ENCODE measurements around the gene AAGAB.
"Not testable (repeated sequence)": the region's sequence is repeated elsewhere in the genome, so short reads cannot be mapped to it uniquely, and the experiment has no call there.

AAGAB gene

GRCh38 chr15:67170143-67170925 lies 84.1 kb downstream of the AAGAB start:
- DNase-seq, result no peak

DNA sequence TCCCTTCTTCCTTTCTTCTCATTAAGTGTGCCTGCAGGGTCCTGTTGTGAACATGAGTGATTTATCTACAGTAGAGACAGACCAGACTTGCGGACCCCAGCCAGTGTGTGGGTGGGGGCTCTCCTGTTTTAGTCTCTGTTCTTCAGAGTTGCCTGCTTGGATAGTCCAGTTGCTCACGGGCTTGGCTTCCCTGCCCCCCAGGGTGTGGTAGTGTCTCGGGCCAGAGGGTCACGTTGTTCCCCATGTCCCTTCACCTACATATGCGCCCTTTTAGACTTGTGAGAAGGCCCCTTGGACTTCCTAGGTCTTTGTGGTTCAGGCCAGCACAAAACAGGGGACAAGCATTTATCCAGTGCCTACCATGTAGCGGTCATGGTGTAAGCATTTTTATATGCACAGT lies 85.8 kb downstream of the AAGAB start:
- DNase-seq, result no peak

- DNase-seq, result no peak
Observed at GRCh38 chr15:67167091-67167490, 87.4 kb downstream of the AAGAB start.

DNA sequence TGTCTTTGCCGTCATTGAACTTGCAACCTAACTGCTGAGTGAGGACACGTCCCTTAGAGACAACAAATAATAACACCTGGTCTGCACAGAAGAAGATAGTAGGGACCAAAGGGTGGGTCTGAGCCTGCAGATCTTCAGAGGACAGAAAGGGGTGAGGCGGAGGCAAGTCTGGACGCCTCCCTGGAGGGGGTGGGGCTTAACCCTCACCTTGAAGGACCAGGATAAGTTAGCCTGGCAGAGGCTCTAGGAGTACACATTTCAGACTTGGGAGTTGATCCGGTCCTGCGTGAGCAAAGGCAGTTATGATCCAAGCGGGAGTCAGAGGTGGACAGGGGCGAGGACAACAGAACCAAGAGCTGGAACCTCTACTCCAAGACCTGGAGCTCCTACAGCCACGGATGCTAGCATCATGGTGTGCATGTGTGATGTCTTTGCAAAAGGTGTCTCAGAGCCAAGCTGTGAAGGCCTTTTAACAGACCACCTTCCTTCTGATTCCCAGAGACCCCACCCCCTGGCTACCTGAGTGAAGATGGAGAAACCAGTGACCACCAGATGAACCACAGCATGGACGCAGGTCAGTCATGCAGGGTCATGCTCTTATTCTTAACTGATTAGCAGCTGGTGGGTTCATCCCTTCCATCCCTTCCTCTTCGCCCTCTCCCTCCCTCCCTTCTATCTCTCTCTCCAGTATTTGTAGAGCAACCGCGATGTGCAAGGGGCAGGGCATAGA lies 88.0 kb downstream of the AAGAB start:
- no peak for DNase-seq

DNA sequence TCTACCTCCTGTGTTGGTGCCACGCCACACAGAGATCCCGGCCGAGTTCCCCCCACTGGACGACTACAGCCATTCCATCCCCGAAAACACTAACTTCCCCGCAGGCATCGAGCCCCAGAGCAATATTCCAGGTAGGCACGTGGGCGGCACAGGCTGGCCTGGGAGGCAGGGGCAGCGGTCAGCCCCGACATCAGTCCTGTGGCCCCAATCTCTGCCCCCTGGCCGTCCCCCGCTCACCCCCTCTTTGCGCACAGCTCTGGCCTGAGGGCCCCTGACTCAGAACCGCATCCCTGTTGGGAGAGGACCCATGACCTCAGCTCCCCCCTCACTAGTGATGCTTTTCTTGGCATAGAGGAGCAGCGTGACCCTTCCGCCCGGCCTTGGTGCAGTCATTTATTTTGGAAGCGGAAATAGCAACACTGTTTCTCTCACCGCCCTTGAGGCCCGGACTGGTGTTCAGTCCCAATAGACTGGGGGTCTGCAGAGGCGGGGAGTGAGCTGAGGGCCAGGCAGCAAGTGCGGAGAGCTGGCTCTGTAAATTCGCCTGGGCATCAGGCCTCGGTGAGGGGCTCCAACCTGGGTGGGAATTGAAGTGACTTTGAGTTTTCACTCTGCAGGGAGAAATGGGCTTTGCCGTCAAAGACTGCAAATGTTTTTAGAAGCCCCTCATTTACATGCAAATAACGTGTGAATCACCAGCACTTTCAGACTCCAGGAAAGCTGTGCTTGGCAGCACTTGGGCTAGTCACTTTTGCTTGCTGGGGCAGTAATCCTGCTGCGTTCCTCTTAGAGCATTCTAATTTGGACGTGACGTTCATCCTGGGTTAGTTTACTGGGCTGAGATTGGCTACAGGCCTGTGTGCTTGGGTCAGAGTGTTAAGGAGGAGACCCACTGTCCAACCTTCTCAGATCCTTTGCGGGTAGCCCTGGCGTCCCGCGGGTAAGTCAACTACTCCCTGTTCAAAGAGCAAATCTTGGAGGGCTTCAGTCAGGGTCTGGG lies 88.9 kb downstream of the AAGAB start:
- DNase-seq, result no peak

DNA sequence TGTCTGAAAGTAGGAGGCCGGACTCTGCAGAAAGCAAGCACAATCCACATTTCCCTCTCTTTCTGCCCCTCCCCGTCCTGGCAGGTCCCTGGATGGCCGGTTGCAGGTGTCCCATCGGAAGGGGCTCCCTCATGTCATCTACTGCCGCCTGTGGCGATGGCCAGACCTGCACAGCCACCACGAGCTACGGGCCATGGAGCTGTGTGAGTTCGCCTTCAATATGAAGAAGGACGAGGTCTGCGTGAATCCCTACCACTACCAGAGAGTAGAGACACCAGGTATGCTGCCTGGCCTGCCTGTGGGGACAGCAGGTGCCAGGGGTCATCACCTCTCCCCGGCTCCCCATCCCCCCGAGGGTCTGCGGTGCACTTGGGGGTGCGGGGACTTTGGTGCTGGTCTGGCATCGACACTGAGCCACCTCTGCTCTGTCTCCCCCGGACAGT lies 89.6 kb downstream of the AAGAB start:
- no peak for DNase-seq

- DNase-seq, result no peak
Observed at GRCh38 chr15:67164401-67164791, 90.1 kb downstream of the AAGAB start.

DNA sequence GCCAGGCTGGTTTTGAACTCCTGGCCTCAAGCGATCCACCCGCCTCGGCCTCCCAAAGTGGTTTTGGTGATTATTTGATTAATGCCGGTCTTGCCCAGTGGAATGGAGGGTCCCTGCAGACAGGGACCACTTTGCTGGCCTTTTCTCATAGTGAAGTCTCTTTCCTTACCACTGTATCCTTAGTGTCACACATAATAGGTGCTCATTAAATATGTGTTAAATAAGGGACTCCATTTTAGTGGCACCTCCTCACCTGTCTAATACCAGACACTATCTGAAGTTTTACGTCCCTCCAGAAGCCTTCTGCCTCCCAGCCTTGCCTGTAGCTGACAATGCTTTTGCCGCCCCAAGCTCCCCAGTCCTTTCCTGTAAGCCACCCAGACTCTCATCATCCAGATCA lies 91.3 kb downstream of the AAGAB start:
- no peak for DNase-seq

DNA sequence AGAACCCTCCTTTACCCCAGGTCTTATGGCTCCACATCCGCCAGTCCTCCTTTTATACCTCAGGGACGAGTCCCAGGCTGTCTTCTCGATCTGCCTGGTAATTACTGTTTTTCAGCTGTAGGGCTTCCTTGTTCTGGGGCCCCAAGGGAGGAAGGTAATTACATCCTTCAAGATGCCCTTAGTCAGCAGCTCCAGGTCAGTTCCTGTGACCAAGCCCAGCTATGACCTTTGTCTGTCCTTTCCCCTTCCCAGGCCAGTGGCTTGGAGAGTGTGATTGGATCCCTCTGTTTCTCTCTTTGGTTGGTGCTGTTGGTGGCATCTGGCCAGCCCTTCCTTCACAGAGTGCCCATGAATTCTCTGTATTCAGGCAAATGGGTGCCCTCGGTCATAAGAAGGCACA lies 92.6 kb downstream of the AAGAB start:
- no peak for DNase-seq

- peak; percentile 36 to 55 for DNase-seq
Observed at GRCh38 chr15:67161412-67161811, 93.0 kb downstream of the AAGAB start.

DNA sequence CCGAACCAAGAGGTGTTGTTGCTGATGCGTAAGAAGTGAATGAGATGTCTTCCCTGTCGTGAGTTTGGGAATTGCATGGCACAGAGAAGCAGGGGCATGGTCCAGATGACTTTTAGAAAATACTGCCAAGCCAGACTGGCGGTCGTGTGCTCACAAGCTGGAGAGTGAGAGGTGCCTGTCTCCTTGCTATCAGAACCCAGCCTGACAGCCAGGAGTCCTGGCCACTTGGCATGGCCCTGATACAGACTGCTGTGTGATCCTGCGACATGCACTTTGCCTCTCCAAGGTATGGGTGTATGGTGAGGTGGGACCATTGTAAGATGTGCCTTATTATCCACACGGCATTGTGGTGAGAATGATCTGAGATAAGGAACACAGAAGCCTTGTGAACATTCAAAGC lies 96.1 kb downstream of the AAGAB start:
- no peak for DNase-seq

GRCh38 chr15:67157521-67158252 lies 96.8 kb downstream of the AAGAB start:
- DNase-seq, result no peak

- DNase-seq, result no peak
Observed at GRCh38 chr15:67156834-67157233, 97.6 kb downstream of the AAGAB start.

DNA sequence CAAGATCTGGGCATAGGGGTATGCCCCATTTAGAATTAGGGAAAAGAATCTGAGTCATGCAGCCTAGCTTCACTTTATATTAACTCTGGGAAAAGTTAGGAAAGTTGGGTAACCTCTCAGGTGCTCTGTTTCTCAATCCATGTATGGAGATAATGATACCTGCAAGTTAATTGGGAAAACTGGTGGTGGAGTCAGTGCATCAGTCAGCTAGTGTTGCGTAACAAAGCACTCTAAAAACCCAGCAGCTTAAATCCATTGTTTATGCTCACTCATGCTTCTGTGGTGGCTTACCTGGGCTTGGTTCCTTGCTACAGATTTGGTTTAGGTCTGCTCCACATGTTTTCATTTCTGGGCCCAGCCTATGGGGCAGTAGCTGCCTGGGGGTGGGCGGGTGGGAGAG lies 98.0 kb downstream of the AAGAB start:
- DNase-seq, result no peak

- DNase-seq, result no peak
Observed at GRCh38 chr15:67154249-67154648, 100.2 kb downstream of the AAGAB start.

DNA sequence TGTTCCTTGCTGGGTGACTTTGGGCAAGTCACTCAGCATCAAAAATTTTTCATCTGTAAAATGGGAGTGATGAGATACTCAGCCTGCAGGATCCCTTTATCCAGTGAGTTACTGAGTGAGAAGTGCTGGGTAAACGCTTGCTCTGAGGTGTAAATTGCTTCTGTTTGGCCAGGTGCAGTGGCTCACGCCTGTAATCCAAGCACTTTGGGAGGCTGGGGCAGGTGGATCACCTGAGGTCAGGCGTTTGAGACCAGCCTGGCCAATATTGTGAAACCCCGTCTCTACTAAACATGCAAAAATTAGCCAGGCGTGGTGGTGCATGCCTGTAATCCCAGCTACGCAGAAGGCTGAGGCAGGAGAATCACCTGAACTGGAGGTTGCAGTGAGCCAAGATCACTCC lies 101.4 kb downstream of the AAGAB start:
- DNase-seq, result not testable (repeated sequence)

DNA sequence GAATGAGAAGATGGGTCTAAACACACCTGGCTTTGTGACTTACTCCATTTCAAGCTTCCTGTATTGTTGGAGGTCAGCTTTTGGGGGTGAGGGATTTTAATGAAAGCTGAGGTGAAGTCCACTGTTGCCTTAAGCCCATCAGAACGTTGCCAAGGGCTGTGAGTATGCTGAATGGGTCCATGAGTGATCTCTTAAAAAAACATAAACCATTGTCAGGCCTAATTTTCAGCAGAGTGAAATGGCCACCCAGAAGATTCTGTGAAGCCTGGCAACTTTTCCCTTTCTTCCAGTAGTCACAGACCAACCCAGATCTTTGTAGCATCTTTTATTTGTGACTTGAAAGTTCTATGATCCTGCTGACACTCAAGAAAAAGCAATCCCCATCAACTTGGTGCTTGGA lies 102.0 kb downstream of the AAGAB start:
- no peak for DNase-seq

Data from inflammatory macrophage treated with lipopolysaccharide for 1 hour (primary cell).